D721Med (cell line): ENCODE results near the gene PGP.
"Not testable (repeated sequence)": the region's sequence is repeated elsewhere in the genome, so short reads cannot be mapped to it uniquely, and the experiment has no call there.

Experiments
- DNase-seq: peaks from one replicate; pipeline ENCODE4 v3.0.0; 2011; ENCODE audit warnings: low spot score; ENCODE audit not compliant: insufficient read length
- FAIRE-seq: peaks from 2 replicates; lab custom pipeline; 2011; peaks lifted over from hg19 to GRCh38; lab: Jason Lieb, UNC
- TF ChIP-seq, protein P1 (sequence below): IDR thresholded peaks from 2 replicates; pipeline ENCODE4 v1.5.1; 2012; ENCODE audit warnings: mild to moderate bottlenecking, control low read depth; ENCODE audit not compliant: insufficient read depth; ENCODE audit errors: missing control alignments

Gene PGP

DNA sequence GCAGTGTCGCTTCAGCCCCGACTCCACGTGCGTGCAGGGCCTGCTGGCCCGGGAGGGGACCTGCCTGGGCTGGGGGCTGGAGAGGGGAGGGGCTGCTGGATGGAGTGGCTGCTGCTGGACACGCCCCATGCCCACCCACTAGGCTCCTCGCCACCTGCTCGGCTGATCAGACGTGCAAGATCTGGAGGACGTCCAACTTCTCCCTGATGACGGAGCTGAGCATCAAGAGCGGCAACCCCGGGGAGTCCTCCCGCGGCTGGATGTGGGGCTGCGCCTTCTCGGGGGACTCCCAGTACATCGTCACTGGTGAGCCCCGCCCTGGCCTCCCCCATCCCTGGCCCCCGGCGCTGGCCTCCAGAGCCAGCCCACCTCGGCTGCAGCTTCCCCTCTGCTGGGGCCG, 6.3 kb downstream of the PGP start:
- TF ChIP-seq, protein P1, sequence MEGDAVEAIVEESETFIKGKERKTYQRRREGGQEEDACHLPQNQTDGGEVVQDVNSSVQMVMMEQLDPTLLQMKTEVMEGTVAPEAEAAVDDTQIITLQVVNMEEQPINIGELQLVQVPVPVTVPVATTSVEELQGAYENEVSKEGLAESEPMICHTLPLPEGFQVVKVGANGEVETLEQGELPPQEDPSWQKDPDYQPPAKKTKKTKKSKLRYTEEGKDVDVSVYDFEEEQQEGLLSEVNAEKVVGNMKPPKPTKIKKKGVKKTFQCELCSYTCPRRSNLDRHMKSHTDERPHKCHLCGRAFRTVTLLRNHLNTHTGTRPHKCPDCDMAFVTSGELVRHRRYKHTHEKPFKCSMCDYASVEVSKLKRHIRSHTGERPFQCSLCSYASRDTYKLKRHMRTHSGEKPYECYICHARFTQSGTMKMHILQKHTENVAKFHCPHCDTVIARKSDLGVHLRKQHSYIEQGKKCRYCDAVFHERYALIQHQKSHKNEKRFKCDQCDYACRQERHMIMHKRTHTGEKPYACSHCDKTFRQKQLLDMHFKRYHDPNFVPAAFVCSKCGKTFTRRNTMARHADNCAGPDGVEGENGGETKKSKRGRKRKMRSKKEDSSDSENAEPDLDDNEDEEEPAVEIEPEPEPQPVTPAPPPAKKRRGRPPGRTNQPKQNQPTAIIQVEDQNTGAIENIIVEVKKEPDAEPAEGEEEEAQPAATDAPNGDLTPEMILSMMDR, result no peak
- DNase-seq (no peak), FAIRE-seq (no peak)

DNA sequence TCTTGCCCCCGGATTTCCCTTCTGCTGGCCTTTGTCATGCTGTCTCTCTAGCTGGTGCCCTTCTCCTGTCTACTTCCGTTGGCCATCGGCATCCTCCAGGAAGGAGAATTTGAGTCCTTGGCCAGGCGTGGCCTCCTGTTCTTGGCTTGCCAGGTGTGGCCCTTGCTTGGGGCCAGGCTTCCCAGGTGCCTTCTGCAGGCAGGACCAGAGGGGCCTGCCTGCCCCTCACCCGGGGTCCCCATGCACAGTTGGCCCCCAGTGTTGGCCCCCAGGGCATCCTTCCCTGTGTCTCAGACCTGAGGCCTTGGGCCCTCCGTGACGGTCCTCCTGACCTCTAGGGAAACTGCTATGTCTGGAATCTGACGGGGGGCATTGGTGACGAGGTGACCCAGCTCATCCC, 6.8 kb downstream of the PGP start:
- TF ChIP-seq, protein P1, result no peak
- FAIRE-seq (no peak), DNase-seq (no peak)

DNA sequence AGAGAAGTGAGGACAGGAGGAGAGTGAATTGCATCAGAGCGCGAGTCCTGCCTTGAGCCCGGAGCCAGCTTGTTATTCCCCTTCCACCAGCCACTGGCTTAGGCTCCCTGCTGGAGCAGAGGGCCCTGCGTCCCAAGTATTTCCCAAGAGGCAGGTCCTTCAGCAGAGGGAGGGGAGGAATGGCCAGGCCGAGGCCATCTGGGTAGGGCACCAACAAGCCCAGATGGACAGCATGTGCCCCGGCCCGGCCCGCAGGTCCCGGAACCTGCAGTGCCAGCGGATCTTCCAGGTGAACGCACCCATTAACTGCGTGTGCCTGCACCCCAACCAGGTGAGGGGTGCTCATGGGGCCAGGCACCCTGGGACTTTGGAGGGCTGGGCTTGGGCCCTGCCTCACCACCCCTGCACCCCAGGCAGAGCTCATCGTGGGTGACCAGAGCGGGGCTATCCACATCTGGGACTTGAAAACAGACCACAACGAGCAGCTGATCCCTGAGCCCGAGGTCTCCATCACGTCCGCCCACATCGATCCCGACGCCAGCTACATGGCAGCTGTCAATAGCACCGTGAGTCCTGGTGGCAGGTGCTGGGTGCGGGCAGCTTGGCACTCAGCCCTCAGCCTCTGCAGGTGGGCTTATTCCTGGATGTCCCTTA, 7.7 kb downstream of the PGP start:
- DNase-seq (no peak), FAIRE-seq (no peak)
- TF ChIP-seq, protein P1, result no peak

DNA sequence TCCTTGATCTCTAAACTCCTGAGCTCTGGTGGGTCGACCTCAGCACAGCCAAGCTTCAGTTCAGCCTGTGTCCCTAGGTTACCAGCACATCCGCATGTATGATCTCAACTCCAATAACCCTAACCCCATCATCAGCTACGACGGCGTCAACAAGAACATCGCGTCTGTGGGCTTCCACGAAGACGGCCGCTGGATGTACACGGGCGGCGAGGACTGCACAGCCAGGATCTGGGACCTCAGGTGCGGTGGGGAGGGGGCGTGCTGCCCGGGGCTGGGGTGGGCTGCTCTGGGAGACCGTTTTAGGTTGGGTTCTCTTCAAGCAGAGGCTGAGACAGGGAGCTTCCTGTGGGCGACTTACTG, 8.2 kb downstream of the PGP start:
- FAIRE-seq, result no peak
- no peak for DNase-seq
- TF ChIP-seq, protein P1, result no peak

DNA sequence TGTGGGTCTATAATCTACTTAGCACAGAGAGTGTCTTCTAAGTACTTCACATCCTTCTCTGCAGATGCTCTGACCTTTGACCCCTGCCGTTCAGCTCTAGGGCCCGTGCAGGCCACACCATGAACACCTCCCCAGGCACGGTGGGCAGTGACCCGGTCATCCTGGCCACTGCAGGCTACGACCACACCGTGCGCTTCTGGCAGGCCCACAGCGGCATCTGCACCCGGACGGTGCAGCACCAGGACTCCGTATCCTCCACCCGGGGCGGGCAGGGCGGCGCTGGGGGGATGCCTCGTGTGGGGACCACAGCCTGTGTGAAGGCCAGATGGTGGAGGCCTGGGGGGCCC, 8.7 kb downstream of the PGP start:
- DNase-seq (peak; percentile 62), FAIRE-seq (no peak)
- TF ChIP-seq, protein P1, result no peak

DNA sequence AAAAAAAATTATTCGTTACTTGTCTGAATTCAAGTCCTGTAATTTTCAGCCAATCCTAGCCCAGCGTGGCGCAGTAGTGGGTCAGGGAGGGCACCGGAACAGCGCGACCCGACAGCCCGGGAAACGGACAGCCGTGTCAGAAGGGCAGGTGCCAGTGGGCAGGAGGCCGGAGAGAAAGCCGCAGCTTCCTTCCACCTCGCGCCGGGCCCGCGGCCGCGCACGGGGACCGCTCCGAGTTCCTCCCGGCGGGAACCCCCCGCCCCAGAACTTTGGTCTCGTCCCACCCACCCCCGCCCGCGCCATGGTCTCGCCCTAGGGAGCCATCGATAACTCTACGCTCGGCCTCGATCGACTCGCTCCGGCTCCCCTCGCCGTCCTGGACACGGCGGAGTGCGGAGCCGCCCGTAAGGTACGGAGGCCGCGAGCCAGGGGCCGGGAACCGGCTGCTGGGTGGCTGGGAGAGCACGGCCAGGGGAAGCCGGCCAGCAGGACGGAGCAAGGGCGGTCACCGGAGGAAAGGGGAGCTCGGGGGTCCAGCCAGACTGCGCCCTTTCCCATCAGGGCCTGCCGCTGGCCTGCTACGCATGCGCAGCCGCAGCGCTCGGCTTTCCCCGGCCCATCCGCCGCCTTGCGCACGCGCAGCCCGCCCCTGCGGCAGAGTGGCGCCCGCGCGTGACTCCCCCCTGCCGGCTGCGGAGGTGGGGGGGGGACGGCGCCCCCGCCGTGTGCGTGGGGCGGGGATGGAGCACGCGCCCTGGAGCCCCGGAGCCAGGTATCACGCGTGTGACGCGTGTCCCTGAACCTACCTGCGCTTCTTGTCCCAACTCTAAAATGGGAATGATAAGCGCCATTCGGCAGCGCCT, 9.3 kb downstream of the PGP start, which contains the start of gene MLST8:
Gene MLST8, plus strand, starts transcription at position 351 of the 863 bp plus-strand sequence. CDS start 632 bp downstream, outside the sequence.
- TF ChIP-seq, protein P1, result no peak
- DNase-seq, result peak; percentile 98
- FAIRE-seq, result no peak

DNA sequence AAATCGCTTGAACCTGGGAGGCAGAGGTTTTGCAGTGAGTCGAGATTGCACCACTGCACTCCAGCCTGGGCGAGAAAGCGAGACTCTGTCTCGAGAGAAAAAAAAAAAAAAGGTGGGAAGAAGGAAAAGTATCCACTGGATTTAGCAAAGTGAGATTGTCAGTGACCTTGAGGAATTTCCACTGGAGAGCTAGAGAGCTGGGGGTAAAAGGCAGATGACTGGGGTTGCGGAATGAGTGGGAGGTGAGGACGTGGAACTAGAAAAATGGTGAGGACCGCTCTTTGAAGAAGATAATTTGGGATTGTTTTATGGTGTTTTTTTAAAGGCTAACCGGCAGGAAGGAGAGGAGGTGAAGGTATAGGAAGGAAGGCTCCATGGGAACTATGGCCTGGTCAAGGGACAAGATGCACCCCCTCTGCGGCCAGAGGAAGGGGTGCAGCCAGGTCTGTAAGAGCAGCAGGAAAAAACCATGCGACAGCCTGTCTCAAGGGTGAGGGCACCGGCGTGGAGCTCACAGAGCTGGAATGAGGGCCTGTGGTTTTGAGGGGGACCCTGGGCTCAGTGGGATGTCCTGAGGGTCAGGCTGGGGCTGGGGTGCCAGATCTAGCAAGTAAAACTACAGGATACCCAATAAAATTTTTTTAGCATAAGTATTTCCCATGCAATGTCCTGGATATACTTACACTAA, 10.1 kb downstream of the PGP start:
- TF ChIP-seq, protein P1, result no peak
- DNase-seq (no peak), FAIRE-seq (no peak)

DNA sequence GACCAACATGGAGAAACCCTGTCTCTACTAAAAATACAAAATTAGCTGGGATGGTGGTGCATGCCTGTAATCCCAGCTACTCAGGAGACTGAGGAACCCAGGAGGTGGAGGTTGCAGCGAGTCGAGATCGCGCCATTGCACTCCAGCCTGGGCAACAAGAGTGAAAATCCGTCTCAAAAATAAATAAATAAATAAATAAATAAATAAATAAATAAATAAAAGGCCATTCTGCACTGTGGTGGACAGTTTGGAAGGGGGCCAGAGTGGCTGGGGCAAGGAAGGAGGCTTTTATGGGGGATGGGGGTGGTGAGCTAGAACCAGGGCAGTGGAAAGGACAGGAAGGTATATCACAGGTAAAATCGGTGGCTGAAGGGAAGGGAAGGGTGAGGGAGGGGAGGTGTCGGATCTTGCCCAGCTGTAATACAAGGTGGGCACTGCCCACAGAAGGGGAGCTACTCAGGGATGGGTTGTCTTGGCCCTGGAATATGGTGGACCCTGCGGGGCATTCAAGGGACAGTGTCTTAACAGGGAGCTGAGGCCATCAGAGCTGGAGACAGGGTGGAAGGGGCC, 11.4 kb downstream of the PGP start:
- not testable (repeated sequence) for DNase-seq, FAIRE-seq
